ENCODE data around the gene PKDCC. TPM values are rescaled to one million over a fixed set of nuclear protein-coding genes. Genes with fewer than 3 reads are reported as not detected.

Gene PKDCC
- total and polyA plus RNA-seq, 2 of the 8 experiments (the other 6 are each of a cell fraction or from before 2014, with no cell fraction given) = 49.9 to 80.1 TPM

GRCh38 chr2:42106257-42106816 lies 58.5 kb downstream of the PKDCC start (continued):
- no peak for TF ChIP-seq ATF3 (IDR thresholded peaks at IDR 0.05; ENCODE audit: insufficient read depth, low read depth, low read length)
- TF ChIP-seq CBX8 (IDR thresholded peaks at IDR 0.05; ENCODE audit: borderline replicate concordance, low read depth, low read length) = no peak
- no peak for TF ChIP-seq CHD7 (IDR thresholded peaks at IDR 0.05; ENCODE audit: insufficient replicate concordance, low read length)
- no peak for TF ChIP-seq USF2 (IDR thresholded peaks at IDR 0.05; ENCODE audit: low read length)
- TF ChIP-seq TEAD4 (IDR thresholded peaks at IDR 0.05; ENCODE audit: low read depth, low read length) = no peak
- TF ChIP-seq SP2 (IDR thresholded peaks at IDR 0.05; ENCODE audit: low read length) = no peak
- TF ChIP-seq SAP30 (IDR thresholded peaks at IDR 0.05; ENCODE audit: insufficient read depth, insufficient replicate concordance, low read length) = no peak
- TF ChIP-seq CHD1 (IDR thresholded peaks at IDR 0.05; ENCODE audit: low read depth, low read length) = no peak
